GM15510 (cell line): ENCODE results near the gene RPS17.

ENCODE experiments used
- POLR2A ChIP-seq: IDR thresholded peaks from 3 replicates; pipeline ENCODE4 v1.6.1; 2011; ENCODE audit warnings: borderline replicate concordance; ENCODE audit not compliant: insufficient read length; ENCODE audit errors: extremely low read depth

Gene RPS17

GRCh38 chr15:82536409-82537350 lies 3.6 kb downstream of the RPS17 start:
- TF ChIP-seq POLR2A: peak; percentile 3

DNA sequence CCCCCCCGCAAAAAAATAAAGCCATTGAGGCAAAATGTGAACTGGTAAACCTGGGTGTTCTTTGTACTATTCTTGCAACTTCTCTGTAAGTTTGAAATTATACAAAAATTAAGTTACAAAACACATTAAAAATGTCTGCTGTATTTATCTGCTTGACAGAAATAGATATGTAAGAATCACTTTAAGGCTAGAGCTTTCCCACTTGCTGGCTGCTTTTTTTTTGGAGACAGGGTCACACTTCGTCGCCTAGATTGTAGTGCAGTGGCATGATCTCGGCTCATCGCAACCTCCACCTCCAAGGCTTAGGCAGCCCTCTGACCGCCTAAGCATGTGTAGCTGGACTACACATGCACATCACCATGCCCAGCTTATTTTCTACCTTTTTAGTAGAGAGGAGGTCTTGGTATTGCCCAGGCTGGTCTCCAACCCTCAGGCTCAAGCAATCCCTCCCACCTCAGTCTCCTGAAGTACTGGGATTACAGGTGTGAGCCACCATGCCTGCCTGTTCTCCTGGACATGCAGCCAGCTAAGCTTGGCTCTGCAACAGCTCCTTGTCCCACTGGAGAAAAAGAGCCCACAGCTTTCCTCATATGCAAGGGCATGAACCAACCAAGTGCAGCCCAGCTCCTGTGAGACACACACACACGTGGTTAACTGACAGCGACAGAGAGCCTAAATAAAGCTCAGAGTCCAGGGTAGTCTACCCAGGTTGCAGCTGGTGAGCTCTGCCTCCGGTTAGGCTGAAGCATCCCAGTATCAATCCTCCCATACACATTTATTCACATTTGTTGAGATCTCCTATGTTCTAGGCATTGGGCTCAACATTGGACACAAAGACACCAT lies 4.5 kb downstream of the RPS17 start:
- TF ChIP-seq POLR2A: no peak

- TF ChIP-seq POLR2A: no peak
These were observed 6.5 kb downstream of the RPS17 start for GRCh38 chr15:82533801-82534200.

GRCh38 chr15:82532991-82533481 lies 7.2 kb downstream of the RPS17 start:
- TF ChIP-seq POLR2A: no peak

GRCh38 chr15:82532383-82532990 lies 7.8 kb downstream of the RPS17 start:
- TF ChIP-seq POLR2A: no peak

- no peak for TF ChIP-seq POLR2A
These were observed 8.5 kb downstream of the RPS17 start for GRCh38 chr15:82531496-82532382.

- no peak for TF ChIP-seq POLR2A
These were observed 9.5 kb downstream of the RPS17 start for GRCh38 chr15:82530606-82531379.

DNA sequence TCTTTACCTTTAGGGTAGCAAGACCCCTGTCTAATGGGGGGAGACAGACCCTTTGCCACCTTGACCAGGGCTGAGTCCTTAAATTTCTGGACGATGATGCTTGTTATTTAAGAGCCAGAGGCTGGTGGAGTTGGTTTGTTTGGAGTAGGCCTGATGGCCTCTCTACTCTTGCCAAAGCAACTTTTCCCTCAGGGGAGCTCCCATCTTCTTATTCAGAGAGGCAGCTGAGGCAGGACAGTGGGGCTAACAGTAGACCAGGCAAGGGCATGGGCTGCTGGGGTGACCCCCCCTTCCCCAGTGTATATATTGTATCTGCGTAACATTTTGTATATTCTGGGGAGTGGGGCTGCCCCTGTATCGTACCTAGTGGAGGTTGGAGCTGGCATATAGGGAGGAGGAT lies 10.3 kb downstream of the RPS17 start:
- TF ChIP-seq POLR2A: no peak
